PC-3 (cell line): ENCODE results near the gene LIG3. TPM values are rescaled to one million over a fixed set of nuclear protein-coding genes. Genes with fewer than 3 reads are reported as not detected.

Experiments used
- ATAC-seq: fragments of 200-7000 bp; cut with Tn5 transposase; 2 replicates; pipeline ENCODE4 v1.9.1; 2020; ENCODE audit warnings: mild to moderate bottlenecking, moderate library complexity
- BruUV-seq: library from RNA; stranded (reverse); fragments of 400-500 nt; replicated peaks from 2 replicates; lab custom pipeline; 2021; lab: Mats Ljungman, UMichigan
- CTCF ChIA-PET: fragments of 300-600 bp; sonication (Branson Sonifier 250); formaldehyde crosslinking; loops from one replicate; lab custom pipeline; 2022; ENCODE audit warnings: antibody characterized with exemption; lab: Charles Lee
- POLR2A ChIA-PET: fragments of 300-600 bp; sonication (Branson Sonifier 250); formaldehyde crosslinking; loops from one replicate; lab custom pipeline; 2022; ENCODE audit warnings: antibody characterized with exemption; ENCODE audit not compliant: unreplicated experiment; lab: Charles Lee
- DNase-seq: peaks from one replicate; pipeline ENCODE4 v3.0.0-alpha.2; 2015
- H2AFZ ChIP-seq: fragments of 300-600 bp; sonication (generic); 2 replicates; pipeline ENCODE4 v1.6.0; 2016; ENCODE audit warnings: antibody characterized with exemption, low read length
- H3F3A ChIP-seq: fragments of 300-600 bp; sonication (generic); one replicate; pipeline ENCODE4 v1.6.0; 2017; ENCODE audit warnings: antibody characterized with exemption, low read length, control low read depth, mild to moderate bottlenecking; ENCODE audit not compliant: unreplicated experiment
- H3K27ac ChIP-seq: fragments of 300-600 bp; sonication (generic); 2 replicates; pipeline ENCODE4 v1.5.1; 2016; ENCODE audit warnings: mild to moderate bottlenecking, low read length
- H3K27me3 ChIP-seq: fragments of 300-600 bp; sonication (generic); 2 replicates; pipeline ENCODE4 v1.6.1; 2016; ENCODE audit warnings: low read length, mixed read lengths
- H3K36me3 ChIP-seq: fragments of 300-600 bp; sonication (generic); 2 replicates; pipeline ENCODE4 v1.6.1; 2016; ENCODE audit warnings: low read depth, mixed run types, low read length, mixed read lengths
- H3K4me1 ChIP-seq: fragments of 300-600 bp; sonication (generic); 2 replicates; pipeline ENCODE4 v1.5.1; 2016; ENCODE audit warnings: low read length; ENCODE audit not compliant: insufficient read depth
- H3K4me2 ChIP-seq: fragments of 300-600 bp; sonication (generic); 2 replicates; pipeline ENCODE4 v1.6.0; 2016; ENCODE audit warnings: low read length
- H3K4me3 ChIP-seq: fragments of 300-600 bp; sonication (generic); 2 replicates; pipeline ENCODE4 v1.5.1; 2016; ENCODE audit warnings: mild to moderate bottlenecking, low read length, mixed read lengths
- H3K79me2 ChIP-seq: fragments of 300-600 bp; sonication (generic); 2 replicates; pipeline ENCODE4 v1.6.1; 2017; ENCODE audit warnings: low read length, mixed read lengths
- H3K9ac ChIP-seq: fragments of 300-600 bp; sonication (generic); 2 replicates; pipeline ENCODE4 v1.6.0; 2016; ENCODE audit warnings: mild to moderate bottlenecking, low read length
- H3K9me2 ChIP-seq: fragments of 300-600 bp; sonication (generic); replicated peaks from 2 replicates; pipeline ENCODE4 v1.6.1; 2016; ENCODE audit warnings: mixed run types, low read length, mixed read lengths
- H3K9me3 ChIP-seq: fragments of 300-600 bp; sonication (generic); 2 replicates; pipeline ENCODE4 v1.6.1; 2016; ENCODE audit warnings: low read length, mixed read lengths
- H4K20me1 ChIP-seq: fragments of 300-600 bp; sonication (generic); 2 replicates; pipeline ENCODE4 v1.6.1; 2016; ENCODE audit warnings: low read length, mixed read lengths
- EZH2 ChIP-seq: fragments of 300-600 bp; sonication (generic); IDR thresholded peaks from one replicate; pipeline ENCODE4 v1.6.1; 2017; ENCODE audit warnings: antibody characterized with exemption, mild to moderate bottlenecking, low read length; ENCODE audit not compliant: unreplicated experiment
- EZH2phosphoT487 ChIP-seq: fragments of 300-600 bp; sonication (generic); IDR thresholded peaks from 2 replicates; pipeline ENCODE4 v1.6.1; 2018; ENCODE audit warnings: mild to moderate bottlenecking, antibody characterized with exemption, low read length, borderline replicate concordance
- intact Hi-C: fragments of 100-400 bp; cut with micrococcal nuclease; formaldehyde crosslinking; loops from 2 replicates; pipeline ENCODE4 v1.9.0; 2023
- total RNA-seq: library from RNA; depleted of rRNA; stranded (reverse); fragments of >200 nt; gene quantifications from 2 replicates; pipeline ENCODE4 v1.2.3, GENCODE V29; 2014
- TF ChIP-seq, protein P1 (sequence below): fragments of 300-600 bp; sonication (generic); conservative IDR thresholded peaks from 2 replicates; pipeline ENCODE4 v1.5.1; 2017; ENCODE audit warnings: antibody characterized with exemption, low read depth, mild to moderate bottlenecking, low read length

Gene LIG3
- total RNA-seq, 1 experiment from 2014 or later = 43.2 TPM

DNA sequence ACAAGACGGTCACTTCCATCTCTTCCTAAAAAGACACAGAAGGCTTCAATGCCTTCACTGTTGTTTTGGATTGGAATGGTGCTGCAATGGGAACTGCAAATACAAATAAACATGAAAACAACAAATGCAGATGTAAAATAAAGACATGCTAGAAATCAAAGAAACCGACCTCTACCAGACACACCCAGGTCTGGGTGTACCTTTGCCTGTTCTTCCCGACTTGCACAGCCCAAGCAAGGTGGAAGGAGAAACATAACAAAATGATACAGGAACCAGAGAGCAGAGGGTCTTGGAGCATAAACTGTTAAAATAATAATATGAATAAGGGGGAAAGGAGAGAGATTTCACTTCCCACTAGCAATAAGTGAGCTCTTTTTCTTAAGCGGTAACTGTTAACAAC, 65.9 kb downstream of the LIG3 start:
- Histone ChIP-seq H3K9me3 (no peaks in the 10 kb centered on the region), H3K79me2 (peaks cover 75% of the 10 kb centered on the region), H3K27ac (no peak overlapping the region), H3K4me3 (no peak overlapping the region), H3K9me2 (no peaks in the 10 kb centered on the region), H3K4me1 (peaks cover 11% of the 10 kb centered on the region; the same call in 1 of the 2 replicates), H3K4me2 (no peak overlapping the region), H4K20me1 (no peaks in the 10 kb centered on the region), H3K9ac (no peak overlapping the region), H2AFZ (no peak overlapping the region), H3F3A (peaks cover 5% of the 10 kb centered on the region), H3K27me3 (no peaks in the 10 kb centered on the region), H3K36me3 (no peaks in the 10 kb centered on the region)
- ATAC-seq = no peak
- ChIA-PET CTCF (no interaction called here), POLR2A (no interaction called here)
- intact Hi-C loops = no loop called here
- no TSS peak for BruUV-seq
- DNase-seq = no peak
- TF ChIP-seq EZH2 (no peak), EZH2phosphoT487 (no peak)
- TF ChIP-seq, protein P1, sequence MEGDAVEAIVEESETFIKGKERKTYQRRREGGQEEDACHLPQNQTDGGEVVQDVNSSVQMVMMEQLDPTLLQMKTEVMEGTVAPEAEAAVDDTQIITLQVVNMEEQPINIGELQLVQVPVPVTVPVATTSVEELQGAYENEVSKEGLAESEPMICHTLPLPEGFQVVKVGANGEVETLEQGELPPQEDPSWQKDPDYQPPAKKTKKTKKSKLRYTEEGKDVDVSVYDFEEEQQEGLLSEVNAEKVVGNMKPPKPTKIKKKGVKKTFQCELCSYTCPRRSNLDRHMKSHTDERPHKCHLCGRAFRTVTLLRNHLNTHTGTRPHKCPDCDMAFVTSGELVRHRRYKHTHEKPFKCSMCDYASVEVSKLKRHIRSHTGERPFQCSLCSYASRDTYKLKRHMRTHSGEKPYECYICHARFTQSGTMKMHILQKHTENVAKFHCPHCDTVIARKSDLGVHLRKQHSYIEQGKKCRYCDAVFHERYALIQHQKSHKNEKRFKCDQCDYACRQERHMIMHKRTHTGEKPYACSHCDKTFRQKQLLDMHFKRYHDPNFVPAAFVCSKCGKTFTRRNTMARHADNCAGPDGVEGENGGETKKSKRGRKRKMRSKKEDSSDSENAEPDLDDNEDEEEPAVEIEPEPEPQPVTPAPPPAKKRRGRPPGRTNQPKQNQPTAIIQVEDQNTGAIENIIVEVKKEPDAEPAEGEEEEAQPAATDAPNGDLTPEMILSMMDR = no peak

DNA sequence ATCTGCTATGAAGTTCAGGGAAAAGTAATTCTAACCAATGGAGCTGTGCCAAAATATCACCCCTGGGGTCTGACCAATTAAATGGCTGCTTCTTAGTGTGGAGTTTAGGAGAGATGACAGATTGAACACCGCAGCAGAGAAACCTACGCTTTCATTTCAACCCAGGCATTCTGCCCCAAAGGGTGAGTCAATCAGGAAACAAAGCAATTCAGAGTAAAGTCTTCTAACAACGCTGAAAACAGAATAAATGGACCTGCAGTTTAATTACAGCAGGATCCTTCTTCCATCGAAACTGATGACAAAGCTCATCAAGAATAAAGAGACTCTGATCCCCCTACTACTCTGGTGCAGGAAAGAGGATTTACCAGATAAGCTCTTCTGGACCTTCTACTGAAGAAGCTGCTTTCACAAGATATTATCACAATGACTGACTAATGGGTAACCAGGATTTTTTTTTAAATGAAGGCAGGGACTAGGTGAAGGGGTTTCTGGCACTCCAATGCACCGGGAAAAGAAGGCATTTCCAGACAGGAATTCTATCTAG, 66.5 kb downstream of the LIG3 start:
- H3K27me3 ChIP-seq = no peaks in the 10 kb centered on the region
- DNase-seq = no peak
- POLR2A ChIA-PET = no interaction called here
- H3K4me1 ChIP-seq = peaks cover 11% of the 10 kb centered on the region; the same call in 1 of the 2 replicates
- peaks cover 77% of the 10 kb centered on the region for H3K79me2 ChIP-seq
- no TSS peak for BruUV-seq
- no peaks in the 10 kb centered on the region for H3K9me3 ChIP-seq
- H3K36me3 ChIP-seq = no peaks in the 10 kb centered on the region
- no peak for ATAC-seq
- H3K4me3 ChIP-seq = no peak overlapping the region
- peaks cover 5% of the 10 kb centered on the region for H3F3A ChIP-seq
- TF ChIP-seq EZH2phosphoT487 = no peak
- TF ChIP-seq, protein P1 = no peak
- TF ChIP-seq EZH2 = no peak
- no peaks in the 10 kb centered on the region for H3K9me2 ChIP-seq
- H3K27ac ChIP-seq = peak overlapping the region; percentile 11; the same call in 1 of the 2 replicates
- no peak overlapping the region for H3K9ac ChIP-seq
- no peak overlapping the region for H3K4me2 ChIP-seq
- intact Hi-C loops = no loop called here
- H2AFZ ChIP-seq = no peak overlapping the region
- CTCF ChIA-PET = no interaction called here
- no peaks in the 10 kb centered on the region for H4K20me1 ChIP-seq

DNA sequence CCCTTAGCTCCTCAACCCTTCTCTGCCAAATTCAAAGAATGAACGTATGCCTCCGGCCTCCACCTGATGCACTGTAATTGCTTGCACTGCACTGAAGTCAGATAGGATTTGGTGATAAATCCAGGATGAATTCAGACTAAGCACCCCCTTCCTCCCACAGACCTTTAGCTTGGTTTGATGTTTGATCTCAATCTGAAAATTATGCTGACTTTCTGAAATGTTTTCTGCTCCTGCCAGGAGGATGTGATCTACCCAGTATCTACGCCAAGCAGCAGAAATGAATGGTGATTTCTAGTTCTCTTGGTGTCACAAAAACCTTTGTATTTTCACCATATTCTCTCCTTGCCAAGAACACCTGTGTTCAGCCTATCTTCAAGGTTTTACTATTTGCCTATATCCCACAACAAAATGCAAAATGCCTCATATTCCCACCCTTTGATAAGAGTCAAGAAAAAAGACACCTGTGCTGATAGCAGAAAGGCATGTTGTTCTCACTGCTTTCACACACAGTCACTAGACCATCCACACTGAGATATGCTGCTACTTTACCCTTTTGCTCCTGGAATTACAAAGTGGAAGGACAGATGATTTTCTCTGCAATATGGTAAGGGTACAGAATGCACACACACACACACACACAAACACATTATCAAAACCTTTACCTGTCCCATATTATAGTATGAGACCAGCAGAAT, 68.5 kb downstream of the LIG3 start:
- Histone ChIP-seq H3K36me3 (no peaks in the 10 kb centered on the region), H3K79me2 (peaks cover 84% of the 10 kb centered on the region), H3K9me3 (no peaks in the 10 kb centered on the region), H4K20me1 (no peaks in the 10 kb centered on the region), H3K4me3 (no peak overlapping the region), H3K27me3 (no peaks in the 10 kb centered on the region), H3K4me2 (no peak overlapping the region), H2AFZ (no peak overlapping the region), H3K9me2 (no peaks in the 10 kb centered on the region), H3F3A (peaks cover 5% of the 10 kb centered on the region), H3K4me1 (peaks cover 11% of the 10 kb centered on the region; the same call in 1 of the 2 replicates), H3K9ac (no peak overlapping the region), H3K27ac (no peak overlapping the region)
- ATAC-seq (no peak), DNase-seq (no peak)
- no peak for TF ChIP-seq EZH2
- no TSS peak for BruUV-seq
- CTCF ChIA-PET = no interaction called here
- POLR2A ChIA-PET = no interaction called here
- intact Hi-C loops = no loop called here
